ENCODE data around the gene TCF7.
A peak's percentile ranks its signal among the peaks of the same experiment; 100 is the strongest.

The TCF7 gene

DNA sequence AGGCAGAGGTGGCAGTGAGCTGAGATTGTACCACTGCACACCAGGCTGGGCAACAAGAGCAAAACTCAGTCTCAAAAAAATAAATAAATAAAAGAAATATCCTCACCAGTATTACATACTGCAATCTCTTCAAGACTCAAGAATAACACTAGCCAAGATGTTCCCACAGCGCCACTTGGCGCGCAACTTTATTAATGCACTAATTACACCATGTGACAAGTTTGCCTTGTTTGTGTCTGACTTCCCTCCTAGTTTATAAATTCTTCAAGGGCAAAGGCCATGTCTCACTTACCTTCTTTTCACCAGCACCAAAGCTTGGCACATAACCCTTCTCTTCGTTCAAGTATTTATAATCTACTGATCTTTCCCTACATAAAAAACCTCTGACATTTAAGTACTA is 57.5 kb downstream of the TCF7 start:
- DNase-seq = no peak
- no peaks in the 10 kb centered on the region for H3K9me3 Mint-ChIP-seq

DNA sequence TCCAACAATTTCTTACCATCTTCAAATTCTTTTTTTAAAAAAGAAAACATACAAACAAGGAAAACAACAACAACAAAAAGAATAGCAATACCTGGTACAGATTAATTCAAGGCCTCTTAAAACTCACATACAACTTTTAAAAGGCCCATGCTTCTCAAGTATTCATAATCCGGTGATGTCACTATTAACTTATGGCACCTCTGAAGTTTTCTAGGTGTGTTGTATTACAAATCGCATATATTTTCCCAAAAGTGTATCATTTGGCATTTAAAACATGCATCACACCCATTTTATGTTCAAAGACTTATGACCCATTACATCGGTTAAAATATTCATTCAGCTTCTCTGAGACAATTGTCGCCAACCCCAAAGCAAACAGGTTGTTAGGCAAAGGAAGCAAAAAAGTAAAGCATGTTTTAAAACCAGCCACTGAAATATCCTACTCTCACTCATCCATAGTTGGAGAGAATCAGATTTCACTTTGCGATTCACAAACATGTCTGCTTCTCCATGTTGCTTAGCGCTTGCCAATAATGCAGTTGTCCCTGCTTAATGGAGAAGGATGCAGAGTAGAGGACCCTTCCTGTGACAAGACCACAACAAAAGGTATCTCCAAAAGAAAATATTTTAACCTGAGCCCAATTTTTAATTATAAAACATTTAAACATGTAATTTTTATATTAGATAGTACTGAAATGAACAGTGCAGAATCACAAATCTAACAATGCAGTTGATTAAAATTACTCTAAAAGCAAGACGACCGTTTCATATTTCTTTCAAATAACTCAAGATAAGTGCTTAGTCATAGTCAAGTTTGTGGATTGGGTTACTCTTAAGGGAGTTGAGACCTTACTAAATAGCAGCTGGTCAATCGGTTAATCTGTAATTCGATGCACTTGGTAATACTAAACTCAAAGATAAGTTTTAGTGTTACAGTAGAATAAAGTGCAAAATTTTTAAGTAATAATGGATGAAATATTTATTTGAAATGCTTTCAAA is 60.7 kb downstream of the TCF7 start:
- H3K27me3 Mint-ChIP-seq (ENCODE audit: low read depth, poor library complexity) = peaks cover 5% of the 10 kb centered on the region
- peaks cover 38% of the 10 kb centered on the region for H3K4me1 Mint-ChIP-seq
- H3K4me3 Mint-ChIP-seq = peak overlapping the region; percentile 97
- no peaks in the 10 kb centered on the region for H3K9me3 Mint-ChIP-seq
- no peak for DNase-seq
- TF ChIP-seq, protein P1, sequence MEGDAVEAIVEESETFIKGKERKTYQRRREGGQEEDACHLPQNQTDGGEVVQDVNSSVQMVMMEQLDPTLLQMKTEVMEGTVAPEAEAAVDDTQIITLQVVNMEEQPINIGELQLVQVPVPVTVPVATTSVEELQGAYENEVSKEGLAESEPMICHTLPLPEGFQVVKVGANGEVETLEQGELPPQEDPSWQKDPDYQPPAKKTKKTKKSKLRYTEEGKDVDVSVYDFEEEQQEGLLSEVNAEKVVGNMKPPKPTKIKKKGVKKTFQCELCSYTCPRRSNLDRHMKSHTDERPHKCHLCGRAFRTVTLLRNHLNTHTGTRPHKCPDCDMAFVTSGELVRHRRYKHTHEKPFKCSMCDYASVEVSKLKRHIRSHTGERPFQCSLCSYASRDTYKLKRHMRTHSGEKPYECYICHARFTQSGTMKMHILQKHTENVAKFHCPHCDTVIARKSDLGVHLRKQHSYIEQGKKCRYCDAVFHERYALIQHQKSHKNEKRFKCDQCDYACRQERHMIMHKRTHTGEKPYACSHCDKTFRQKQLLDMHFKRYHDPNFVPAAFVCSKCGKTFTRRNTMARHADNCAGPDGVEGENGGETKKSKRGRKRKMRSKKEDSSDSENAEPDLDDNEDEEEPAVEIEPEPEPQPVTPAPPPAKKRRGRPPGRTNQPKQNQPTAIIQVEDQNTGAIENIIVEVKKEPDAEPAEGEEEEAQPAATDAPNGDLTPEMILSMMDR (IDR thresholded peaks at IDR 0.05) = no peak
- peaks cover 36% of the 10 kb centered on the region for H3K36me3 Mint-ChIP-seq (ENCODE audit: low read depth)
- peak overlapping the region; percentile 68 for H3K27ac Mint-ChIP-seq

More for the DNA sequence above, 57.5 kb downstream of the TCF7 start:
- Mint-ChIP-seq H3K27ac (no peak overlapping the region), H3K27me3 (ENCODE audit: low read depth, poor library complexity) (no peaks in the 10 kb centered on the region), H3K36me3 (ENCODE audit: low read depth) (peaks cover 61% of the 10 kb centered on the region), H3K4me1 (peaks cover 29% of the 10 kb centered on the region), H3K4me3 (no peak overlapping the region)
- TF ChIP-seq, protein P1 (IDR thresholded peaks at IDR 0.05) = no peak

DNA sequence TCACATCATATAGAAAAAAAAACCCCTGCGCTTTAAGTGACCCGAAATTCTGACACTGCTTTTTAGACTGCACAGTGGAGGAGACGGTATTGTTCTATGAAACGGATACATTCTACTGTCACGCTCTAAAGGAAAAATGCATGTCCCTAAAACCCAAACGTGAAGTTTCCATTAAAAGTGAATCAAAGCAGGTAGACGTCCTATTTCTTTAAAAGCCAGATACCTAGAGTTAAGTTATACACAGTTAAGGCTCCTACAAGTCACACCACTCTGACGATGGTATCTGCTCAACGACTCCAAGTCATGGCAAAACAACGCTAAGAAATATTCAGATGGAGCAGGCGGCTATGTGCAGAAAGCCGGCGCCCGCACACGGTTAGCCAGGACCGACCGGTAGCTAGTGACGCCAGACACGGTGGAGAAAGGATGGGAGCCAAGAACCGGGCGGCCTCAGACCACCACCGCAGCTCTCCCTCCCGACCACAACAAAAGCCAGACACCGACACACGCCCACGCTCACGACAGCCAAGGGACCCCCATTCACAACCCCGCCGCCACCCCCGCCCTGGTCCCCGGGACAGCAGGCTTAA is 61.5 kb downstream of the TCF7 start:
- TF ChIP-seq, protein P1 (IDR thresholded peaks at IDR 0.05) = no peak
- peaks cover 28% of the 10 kb centered on the region for H3K36me3 Mint-ChIP-seq (ENCODE audit: low read depth)
- no peaks in the 10 kb centered on the region for H3K9me3 Mint-ChIP-seq
- H3K27me3 Mint-ChIP-seq (ENCODE audit: low read depth, poor library complexity) = peaks cover 13% of the 10 kb centered on the region
- H3K4me3 Mint-ChIP-seq = peak overlapping the region; percentile 97
- peaks cover 38% of the 10 kb centered on the region for H3K4me1 Mint-ChIP-seq
- no peak for DNase-seq
- H3K27ac Mint-ChIP-seq = peak overlapping the region; percentile 100

DNA sequence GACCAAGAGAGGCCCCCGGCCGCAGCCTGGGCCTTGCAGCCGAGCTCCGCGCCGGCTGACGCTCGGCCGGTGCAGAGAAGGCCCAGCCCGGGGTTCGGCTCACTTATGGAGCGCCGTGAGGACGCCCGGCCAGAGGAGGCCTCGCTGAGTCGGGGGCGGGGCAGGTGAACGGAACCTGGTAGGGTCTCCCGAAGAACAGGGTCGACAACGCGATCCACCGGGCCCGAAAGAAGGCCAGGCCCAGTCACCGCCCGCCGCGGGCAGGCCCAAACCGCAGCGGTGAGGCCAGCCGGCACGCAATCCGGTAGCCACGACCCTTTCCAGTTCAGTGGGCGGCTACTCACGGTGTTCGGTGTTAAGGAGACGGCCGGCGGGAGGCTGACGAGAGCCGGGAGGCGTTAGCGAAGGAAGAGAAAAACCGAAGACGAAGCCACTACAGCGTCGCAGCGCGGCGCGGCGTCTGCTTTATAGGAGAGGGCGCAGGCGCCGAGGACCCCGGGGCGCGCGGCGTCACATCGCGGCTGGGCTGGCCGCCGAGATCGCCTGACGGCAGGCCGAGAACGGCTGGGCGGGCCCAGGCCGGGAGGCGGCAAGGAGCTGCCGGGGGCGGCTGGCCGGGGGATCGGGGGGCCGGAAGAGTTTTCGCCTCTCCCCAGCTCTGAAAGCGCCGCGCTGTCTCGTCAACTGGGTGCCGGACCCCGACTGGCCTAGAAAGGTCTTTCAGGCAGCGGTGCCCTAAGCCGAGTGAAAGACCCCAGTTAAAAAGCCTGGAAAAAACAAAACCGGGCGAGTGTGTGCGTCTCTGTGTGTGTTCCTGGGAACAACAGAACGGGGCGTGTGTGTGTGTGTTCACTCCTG is 62.3 kb downstream of the TCF7 start, which contains the start of gene SKP1:
Gene SKP1 (minus strand): TSS at position 440 of the 858 bp plus-strand sequence. CDS start 2,928 bp downstream, outside the sequence.
- DNase-seq = peak; percentile 86
- Mint-ChIP-seq H3K9me3 (no peaks in the 10 kb centered on the region), H3K4me1 (peaks cover 38% of the 10 kb centered on the region)

More for the DNA sequence above, 62.3 kb downstream of the TCF7 start, which contains the start of gene SKP1:
- TF ChIP-seq, protein P1 (IDR thresholded peaks at IDR 0.05) = no peak
- H3K27ac Mint-ChIP-seq = peak within 1 kb of the TSS; percentile 100
- peak within 1 kb of the TSS; percentile 97 for H3K4me3 Mint-ChIP-seq
- peaks cover 13% of the 10 kb centered on the region for H3K27me3 Mint-ChIP-seq (ENCODE audit: low read depth, poor library complexity)
- peaks cover 20% of the 10 kb centered on the region for H3K36me3 Mint-ChIP-seq (ENCODE audit: low read depth)

All from nephron progenitor cell (in vitro differentiated cells).